GM18858 (cell line): Measurements from ENCODE around the gene WDR45B.
"Not testable (repeated sequence)": the region's sequence is repeated elsewhere in the genome, so short reads cannot be mapped to it uniquely, and the experiment has no call there.

Experiments
- ATAC-seq: cut with Tn5 transposase; IDR thresholded peaks from one replicate; pipeline ENCODE4 v1.9.1; 2021; ENCODE audit not compliant: unreplicated experiment

Gene WDR45B

DNA sequence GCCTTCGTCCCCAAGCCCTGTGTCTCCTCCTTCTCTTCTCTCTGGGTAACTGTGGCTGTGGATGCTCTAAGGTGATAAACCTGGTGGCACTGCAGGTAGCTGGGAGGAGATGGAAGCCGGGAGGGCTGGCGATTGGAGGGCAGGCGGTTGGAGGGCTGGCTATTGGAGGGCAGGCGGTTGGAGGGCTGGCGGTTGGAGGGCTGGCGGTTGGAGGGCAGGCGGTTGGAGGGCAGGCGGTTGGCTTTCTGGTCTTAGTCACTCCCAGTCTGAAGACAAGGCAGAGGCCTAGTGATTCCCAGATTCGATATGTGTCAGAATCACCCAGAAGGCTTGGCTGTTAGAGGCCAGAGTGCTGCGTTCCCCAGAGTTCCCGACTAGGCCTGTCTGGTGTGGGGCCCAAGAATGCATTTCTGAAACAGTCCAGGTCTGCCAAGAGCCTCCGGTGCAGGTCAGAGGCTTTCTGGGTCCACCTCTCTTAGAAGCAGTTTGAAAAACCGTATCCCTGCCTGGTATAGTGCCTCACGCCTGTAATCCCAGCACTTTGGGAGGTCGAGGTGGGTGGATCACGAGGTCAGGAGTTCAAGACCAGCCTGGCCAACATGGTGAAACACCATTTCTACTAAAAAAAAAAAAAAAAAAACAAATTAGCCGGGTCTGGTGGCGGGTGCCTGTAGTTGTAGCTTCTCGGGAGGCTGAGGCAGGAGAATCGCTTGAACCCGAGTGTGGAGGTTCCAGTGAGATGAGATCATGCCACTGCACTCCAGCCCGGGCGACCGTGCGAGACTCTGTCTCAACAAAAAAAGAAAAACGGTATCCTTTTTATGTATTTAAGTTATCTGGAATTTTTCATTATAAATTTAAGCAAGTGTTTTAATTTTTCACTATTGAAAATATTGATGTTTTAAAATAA is 59.7 kb downstream of the WDR45B start:
- ATAC-seq = no peak

DNA sequence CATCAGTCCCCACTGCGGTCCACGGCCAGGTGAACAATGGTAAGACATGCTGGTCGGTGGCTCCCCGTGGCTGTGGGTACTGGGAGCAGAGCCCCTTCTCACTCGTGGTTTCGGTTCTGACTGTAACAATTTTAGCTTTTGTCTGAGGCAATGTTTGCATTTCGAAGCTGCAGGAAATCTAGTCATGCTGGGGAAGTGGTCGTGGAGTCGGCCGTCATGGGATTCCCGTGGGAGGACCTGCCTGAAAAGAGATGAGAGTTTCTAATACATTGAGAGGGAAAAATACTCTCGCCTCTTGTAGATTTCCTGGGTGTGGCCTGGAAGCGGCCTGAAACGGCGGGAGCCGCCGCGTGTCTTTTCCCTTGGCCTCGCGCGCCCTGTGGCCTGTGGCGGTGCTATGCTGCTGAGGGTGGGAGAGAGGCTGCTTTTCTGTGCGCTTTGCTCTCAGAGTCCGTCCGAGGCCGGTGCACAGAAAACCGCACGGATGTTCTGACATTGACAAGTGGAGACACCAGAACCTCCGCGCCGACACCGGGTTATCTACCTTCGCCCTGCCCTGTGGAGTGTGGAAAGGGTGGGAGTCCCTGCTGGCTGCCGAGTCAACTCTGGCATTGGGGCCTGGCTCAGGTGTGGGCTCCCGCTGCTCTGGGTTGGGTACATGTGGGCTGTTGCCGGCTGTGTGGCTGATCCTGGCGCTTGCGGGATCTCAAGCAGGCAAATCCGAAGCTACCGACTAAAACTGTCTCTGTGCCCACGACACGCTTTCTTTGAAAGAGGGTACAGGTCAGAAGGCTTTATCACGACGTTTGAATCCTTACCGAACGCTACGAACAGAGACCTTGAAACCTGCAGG is 60.8 kb downstream of the WDR45B start:
- no peak for ATAC-seq

GRCh38 chr17:82586576-82587233 is 61.5 kb downstream of the WDR45B start:
- ATAC-seq = no peak

- not testable (repeated sequence) for ATAC-seq
These were observed 62.2 kb downstream of the WDR45B start for GRCh38 chr17:82585935-82586575.

GRCh38 chr17:82583720-82584234 is 64.5 kb downstream of the WDR45B start:
- no peak for ATAC-seq

DNA sequence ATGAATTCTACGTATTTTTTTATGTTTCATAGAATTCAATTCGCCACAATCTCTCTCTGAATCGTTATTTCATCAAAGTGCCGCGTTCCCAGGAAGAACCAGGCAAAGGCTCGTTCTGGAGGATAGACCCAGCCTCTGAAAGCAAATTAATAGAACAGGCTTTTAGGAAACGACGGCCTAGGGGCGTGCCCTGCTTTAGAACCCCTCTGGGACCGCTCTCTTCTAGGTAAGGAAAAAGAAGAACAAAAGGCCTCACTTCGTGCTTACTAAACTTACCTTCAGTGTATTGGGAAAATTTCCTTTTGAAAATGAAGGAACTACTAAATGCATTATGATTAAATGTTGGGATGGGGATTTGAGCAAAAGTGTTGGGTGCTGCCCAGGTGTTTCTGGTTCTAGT is 65.5 kb downstream of the WDR45B start:
- no peak for ATAC-seq

DNA sequence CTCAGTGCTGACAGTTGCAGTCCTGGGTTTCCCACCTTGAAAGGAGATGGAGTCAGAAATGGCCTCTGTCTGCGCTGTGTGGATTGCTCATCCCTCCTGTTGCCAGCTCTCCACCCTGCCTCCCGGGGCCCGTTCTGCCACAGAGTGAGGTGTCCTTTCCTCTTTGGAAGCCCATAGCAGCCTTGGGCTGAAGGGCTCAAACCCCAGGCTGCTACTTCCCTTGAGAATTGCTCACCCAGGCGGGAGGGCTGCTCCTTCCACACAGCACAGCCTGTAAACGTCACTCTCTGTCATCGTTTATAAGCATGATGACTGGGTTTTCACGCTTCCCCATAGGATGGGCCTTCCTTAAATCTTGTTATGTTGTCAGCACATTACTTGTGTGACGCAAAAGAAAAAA is 66.0 kb downstream of the WDR45B start:
- ATAC-seq = no peak

DNA sequence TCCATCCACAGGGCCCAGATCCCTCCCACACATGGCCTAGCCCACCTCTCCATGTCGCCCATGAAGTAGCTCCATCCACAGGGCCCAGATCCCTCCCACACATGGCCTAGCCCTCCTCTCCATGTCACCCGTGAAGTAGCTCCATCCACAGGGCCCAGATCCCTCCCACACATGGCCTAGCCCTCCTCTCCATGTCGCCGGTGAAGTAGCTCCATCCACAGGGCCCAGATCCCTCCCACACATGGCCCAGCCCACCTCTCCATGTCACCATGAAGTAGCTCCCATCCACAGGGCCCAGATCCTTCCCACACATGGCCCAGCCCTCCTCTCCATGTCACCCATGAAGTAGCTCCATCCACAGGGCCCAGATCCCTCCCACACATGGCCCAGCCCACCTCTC is 68.3 kb downstream of the WDR45B start:
- not testable (repeated sequence) for ATAC-seq

DNA sequence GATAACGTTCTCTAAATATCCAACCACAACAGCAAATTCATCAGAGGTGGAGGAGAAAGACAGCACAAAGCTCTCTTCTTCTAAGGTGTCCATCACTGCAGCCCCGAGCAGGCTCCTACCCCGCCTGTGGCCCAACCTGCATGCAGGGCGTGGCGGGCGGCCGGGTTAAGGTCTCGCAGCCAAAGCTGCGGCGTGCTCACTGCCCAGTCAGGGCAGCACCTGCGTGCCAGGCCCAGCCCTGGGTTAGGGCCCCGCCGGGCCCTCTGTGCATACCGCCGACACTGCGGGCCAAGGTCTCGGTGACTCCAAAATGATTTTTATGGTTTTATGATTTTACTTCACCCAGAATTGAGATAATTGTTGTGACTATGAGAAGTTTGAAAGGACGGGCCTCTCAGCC is 70.9 kb downstream of the WDR45B start:
- ATAC-seq = no peak

DNA sequence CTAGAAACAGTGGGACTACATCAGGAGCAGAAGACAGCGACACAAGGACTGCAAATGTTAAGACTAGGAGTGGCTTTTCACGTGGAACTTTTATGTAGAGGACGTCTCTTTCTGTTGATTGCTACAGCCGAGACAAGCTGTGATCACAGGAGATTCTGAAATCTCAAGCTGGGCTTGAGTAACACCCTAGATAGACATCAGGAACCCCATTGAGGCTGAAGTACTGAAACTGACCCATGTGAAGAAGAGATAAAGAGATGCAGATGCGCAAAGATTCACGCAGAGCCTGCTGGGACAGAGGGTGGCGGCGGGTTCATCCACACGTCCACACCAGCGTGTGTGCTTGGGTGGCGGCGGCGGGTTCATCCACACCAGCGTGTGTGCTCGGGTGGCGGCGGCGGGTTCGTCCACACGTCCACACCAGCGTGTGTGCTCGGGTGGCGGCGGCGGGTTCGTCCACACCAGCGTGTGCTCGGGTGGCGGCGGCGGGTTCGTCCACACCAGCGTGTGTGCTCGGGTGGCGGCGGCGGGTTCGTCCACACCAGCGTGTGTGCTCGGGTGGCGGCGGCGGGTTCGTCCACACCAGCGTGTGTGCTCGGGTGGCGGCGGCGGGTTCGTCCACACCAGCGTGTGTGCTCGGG is 72.5 kb downstream of the WDR45B start:
- ATAC-seq = not testable (repeated sequence)

DNA sequence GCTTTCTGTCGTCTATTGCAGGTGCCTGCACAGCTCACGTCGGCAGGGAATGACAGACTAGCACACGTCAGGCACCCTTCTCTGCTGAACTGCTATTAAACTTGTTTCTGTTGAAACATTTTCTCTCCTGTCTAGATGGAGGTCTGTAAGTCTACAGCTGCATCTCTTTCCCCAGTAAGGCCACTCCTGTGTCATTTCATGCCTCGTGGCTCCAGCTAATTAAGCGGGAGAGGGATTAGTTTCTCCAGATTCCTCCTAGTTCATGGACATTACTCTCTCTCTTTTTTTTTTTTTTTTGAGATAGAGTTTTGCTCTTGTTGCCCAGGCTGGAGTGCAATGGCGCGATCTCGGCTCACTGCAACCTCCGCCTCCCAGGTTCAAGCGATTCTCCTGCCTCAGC is 74.2 kb downstream of the WDR45B start:
- no peak for ATAC-seq

- ATAC-seq = no peak
These were observed 76.4 kb downstream of the WDR45B start for GRCh38 chr17:82571855-82572254.

- ATAC-seq = no peak
These were observed 78.0 kb downstream of the WDR45B start for GRCh38 chr17:82570277-82570676.

GRCh38 chr17:82569621-82570020 is 78.6 kb downstream of the WDR45B start:
- no peak for ATAC-seq

DNA sequence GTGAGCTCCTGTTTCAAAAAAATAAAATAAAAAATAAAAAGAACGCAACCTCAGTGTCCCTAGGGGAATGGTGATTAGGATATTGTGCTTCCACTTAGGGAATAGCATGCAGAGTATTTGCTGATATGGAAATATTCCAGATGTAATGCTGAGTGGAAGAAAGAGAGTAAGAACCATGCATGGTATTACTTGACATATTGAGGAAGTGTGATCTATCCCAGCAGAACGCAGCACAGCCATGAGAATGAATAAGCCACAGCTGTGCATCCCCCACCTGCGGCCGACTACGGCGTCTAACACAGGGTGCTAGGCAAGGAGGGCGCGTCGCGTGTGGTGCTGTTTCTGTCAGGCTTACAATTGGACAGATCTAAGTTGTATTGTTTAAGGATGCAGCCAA is 79.2 kb downstream of the WDR45B start:
- ATAC-seq = no peak

DNA sequence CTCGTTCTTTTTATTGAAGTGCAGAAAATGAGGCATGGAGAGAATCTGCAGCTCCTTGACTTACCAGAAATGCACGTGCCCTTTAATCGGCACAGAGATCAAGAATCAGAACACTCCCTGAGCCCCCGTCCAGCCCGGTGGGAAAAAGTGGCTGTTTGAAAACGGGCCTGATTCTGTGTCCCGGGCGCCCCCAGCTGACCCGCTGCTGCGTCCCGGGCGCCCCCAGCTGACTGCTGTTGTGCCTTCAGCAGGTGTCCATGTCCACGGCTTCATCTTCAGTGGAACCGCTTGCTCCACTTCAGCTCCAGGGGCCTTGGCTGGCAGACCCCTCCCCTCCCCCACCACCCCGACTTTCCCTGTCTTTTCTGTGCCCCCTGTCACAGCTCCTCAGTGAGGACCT is 81.0 kb downstream of the WDR45B start:
- ATAC-seq = no peak

- ATAC-seq = no peak
These were observed 81.9 kb downstream of the WDR45B start for GRCh38 chr17:82566129-82566960.

DNA sequence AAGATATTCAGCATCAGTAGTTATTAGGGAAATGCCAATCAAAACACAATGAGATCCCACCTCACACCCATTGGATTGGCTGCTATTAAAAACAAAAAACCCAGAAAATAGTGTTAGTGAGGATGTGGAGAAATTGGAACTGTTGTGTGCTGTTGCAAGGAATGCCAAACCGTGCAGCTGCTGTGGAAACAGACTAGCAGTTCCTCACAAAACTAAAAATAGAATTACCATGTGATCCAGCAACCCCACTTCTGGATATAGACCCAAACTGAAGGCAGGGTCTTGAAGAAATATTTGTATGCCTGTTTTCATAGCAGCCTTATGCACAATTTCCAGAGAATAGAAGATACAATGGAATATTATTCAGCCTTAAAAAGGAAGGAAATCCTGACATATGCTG is 82.7 kb downstream of the WDR45B start:
- ATAC-seq = no peak
